Central memory CD4-positive, alpha-beta T cell (primary cell): ENCODE measurements around the gene ABHD12.
"Not testable (repeated sequence)": the region's sequence is repeated elsewhere in the genome, so short reads cannot be mapped to it uniquely, and the experiment has no call there.

Experiments used
- DNase-seq: peaks from one replicate; pipeline ENCODE4 v3.0.0; 2022

ABHD12 gene

GRCh38 chr20:25274891-25275812 lies 115.5 kb downstream of the ABHD12 start:
- no peak for DNase-seq

DNA sequence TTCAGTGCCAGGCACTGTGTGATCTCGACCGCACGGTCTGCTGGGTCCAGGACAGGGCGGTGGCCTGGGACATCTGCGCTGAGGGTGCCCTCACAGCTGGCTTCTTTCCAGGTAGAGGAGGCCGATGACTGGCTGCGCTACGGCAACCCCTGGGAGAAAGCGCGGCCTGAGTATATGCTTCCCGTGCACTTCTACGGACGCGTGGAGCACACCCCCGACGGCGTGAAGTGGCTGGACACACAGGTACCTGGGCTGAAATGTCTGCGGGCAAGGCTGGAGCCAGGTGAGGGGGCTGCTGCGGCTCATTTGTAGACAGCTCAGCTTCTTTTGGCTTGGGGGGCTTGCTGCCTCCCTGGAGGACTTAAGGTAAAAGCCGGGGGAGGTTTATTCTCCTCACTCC lies 116.2 kb downstream of the ABHD12 start:
- no peak for DNase-seq

GRCh38 chr20:25273541-25274358 lies 116.9 kb downstream of the ABHD12 start:
- DNase-seq, result no peak

DNA sequence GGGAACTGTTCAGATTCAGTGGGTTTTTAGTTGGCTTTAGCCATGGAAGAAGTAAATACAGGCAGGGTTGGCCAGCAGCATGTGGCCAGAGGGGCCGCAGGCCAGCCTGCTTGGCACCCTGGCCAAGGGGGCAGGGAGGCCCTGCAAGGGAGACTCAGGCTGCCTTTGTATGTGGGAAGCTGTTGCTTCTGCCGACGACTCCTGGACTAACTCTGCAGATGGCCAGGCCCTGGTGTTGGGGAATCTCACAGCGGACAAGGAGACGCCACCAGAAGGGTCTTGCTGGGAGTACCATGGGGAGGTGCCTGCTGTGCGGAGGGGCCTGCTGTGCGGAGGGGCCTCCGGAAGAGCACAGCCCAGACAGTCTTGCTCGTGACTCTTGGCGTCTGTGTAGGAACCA lies 117.6 kb downstream of the ABHD12 start:
- no peak for DNase-seq

DNA sequence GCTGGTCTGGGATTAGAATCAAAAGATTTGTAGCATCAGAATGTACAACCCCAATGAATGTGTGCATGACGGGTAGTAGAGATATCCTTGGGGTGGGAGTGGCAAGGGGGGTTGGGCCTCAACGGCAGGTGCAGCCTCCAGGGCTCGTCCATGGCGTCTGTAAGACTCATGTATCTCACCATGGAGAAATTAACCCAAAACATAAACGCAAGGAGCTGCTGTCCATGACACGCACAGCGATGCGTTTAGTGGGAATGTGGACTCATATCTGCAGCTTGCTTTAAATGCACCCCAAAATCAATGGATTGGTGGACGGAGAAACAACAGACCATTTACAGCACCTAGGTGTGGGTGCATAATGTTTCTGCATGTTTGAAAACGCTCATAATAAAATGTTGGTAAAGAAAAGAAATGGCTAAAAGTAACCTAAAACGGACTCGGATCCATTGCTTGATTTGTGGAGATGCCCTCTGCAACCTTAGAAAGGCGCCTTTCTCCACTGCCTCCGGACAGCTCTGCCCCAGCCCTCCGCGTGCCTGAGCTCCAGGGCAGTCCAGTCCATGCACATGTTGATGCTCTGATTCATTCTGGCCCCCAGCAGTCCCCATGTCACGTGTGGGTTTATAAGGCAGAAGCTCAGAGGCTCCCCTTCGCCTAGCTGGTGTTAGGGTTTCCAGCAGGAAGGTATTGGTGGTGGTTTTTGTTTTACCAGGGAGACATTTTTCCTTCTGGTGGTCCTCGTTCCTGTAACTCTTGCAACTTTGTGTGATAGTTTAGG lies 118.2 kb downstream of the ABHD12 start:
- DNase-seq, result no peak

GRCh38 chr20:25271486-25272222 lies 119.0 kb downstream of the ABHD12 start:
- no peak for DNase-seq

DNA sequence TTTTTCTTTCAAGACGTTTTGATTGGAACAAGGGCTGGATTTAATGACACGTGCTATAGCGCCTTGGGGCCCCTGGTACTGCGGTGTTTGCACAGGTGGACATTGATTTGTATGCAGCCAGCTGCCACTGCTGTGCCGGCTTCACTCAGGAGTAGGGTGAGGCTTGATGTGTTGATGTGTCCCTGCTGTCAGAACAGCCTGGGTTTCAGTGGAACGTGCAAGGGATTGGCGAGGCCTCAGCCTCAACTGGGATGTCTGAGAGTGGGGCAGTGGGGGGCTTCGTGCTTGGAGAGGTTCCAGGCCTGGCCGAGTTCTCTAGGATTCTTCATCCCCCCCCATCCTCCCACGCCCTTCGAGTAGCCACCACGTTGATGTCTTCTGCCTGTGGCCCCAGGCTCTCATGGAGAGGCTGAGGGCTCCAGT lies 119.8 kb downstream of the ABHD12 start:
- DNase-seq, result no peak

DNA sequence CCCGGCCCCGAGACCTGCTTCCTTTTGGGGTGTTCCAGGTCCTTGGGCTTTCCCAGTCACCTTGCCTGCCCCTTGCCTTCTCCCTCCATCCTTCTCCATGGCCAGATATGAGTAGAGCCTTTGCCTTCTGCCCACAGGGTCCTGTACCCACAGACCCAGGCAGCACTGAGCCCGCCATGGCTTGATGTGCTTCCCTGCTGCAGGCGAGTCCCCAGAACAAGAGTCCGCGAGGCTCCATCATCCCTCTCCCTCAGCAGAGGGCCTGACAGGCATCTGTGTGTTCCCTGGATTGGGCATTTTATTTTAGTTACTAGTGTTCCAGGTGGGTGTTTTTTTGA lies 120.8 kb downstream of the ABHD12 start:
- DNase-seq, result no peak

DNA sequence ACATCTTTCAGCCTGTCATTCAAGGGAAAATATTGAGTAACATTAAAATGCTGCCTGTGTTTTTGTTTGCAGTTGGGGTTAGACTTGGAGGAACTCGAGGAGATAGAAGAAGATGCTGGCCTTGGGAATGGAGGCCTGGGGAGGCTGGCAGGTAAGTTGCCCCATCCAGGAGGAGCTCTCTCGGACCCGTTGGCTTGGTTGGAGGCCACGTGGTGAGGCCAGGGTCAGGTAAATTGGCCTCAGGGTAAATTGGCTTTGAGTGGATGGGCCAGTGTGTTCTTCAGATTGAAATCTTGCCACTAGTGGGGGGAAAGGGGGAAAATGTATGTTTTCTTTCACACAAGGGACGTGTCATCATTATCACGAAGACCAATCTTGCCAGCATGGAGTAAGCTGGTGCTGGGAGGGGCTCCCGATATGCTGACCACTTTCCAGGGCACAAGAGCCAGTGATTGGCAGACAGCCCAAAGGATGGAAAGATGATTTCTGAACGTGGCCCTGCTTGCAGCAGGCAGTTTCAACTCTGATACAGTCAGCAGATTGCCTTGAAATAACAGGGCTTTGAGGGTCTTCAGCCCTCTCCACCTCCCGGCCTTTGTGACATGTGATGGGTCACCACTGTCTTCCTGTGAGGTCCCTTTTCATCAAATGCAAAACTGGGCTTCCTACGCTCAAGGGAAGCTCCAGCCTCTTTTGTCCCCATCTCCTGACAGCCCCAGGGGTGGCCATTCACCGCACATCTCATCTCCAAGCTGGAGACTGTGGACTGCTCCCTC lies 121.4 kb downstream of the ABHD12 start:
- no peak for DNase-seq

DNA sequence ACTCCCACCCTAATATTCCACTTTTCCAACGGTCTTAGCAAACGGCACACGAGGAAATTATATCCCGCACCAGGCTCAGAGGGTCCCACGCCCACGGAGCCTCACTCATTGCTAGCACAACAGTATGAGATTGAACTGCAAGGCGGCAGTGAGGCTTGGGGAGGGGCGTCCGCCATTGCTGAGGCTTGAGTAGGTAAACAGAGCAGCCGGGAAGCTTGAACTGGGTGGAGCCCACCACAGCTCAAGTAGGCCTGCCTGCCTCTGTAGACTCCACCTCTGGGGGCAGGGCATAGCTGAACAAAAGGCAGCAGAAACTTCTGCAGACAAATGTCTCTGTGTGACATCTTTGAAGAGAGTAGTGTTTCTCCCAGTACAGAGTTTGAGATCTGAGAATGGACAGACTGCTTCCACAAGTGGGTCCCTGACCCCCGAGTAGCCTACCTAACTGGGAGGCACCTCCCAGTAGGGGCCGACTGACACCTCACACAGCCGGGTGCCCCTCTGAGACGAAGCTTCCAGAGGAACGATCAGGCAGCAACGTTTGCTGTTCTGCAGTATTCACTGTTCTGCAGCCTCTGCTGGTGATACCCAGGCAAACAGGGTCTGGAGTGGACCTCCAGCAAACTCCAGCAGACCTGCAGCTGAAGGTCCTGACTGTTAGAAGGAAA lies 129.7 kb downstream of the ABHD12 start:
- not testable (repeated sequence) for DNase-seq

- no peak for DNase-seq
These were observed 130.8 kb downstream of the ABHD12 start for GRCh38 chr20:25259788-25260254.

GRCh38 chr20:25259358-25259757 lies 131.3 kb downstream of the ABHD12 start:
- no peak for DNase-seq

GRCh38 chr20:25258828-25259227 lies 131.8 kb downstream of the ABHD12 start:
- no peak for DNase-seq

DNA sequence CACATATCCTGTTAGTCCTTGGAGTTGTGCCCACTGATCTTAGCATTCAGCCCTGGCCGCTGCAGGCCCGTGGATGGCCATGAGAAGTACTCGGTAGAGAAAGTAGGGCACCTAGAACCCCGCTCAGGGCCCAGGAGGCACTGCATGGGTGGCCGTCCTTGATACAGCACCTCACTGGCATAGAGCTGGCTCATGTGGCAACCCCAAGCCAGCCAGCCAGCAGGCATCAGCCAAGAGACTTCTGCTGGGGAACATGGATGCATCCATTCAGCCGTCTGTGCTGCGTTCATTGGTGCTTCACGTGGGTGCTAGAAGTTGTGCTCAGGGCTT lies 132.2 kb downstream of the ABHD12 start:
- no peak for DNase-seq

GRCh38 chr20:25257756-25258475 lies 132.7 kb downstream of the ABHD12 start:
- no peak for DNase-seq

DNA sequence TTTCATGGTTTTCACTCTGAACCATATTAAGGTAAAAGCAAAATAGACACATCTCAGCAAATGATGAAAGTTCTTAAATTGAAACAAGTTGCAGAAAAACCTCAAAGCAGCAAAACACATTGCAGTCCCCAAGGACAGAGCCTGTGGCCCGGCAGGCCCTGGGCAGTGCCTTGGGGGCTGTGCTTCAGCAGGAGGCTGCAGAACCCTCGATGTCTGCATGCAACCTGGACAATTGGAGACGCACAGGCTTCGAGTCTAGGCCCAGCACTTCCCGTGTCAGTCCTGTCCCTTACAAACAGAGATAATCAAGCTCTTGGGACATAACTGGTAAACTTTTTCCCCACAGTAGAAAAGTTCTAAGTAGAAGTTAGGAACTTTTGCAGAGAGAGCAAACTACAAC lies 133.5 kb downstream of the ABHD12 start:
- no peak for DNase-seq

- DNase-seq, result no peak
These were observed 134.3 kb downstream of the ABHD12 start for GRCh38 chr20:25256226-25256859.

DNA sequence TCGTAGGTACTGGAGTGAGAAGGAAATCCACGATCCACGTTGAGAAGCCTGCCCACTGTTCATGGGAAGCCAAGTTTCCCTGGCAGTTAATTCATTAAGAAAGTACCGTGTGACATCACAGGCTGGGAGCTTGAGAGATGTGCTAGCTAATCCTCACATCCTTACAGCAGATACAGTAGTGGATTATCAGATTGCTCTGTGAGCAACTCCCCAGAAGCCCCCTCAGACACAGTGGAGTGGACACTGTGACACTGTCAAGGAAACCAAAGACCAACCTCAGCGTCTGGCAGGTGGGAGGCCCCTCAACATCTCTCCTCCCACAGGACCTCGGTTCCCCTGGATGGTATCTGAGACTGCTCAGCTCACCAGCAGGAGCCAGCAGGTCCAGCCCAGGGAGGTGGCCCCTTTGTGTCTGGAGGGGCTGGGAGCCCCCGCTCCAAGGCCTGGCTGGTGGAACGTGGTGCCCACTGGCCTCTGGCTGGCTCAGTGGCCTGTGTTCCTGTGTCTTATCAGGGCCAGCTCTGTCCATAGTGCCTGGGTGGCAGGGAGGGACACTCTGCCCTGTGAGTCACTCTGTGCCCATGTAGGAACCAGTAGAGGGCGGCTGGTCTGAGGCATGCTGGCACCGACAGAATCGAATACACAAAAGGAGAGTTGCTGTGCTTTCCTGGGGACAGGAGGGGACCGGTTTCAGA lies 135.5 kb downstream of the ABHD12 start:
- DNase-seq, result no peak

GRCh38 chr20:25254571-25254970 lies 136.1 kb downstream of the ABHD12 start:
- DNase-seq, result no peak
